ENCODE data around the gene KRTAP10-6.
"Not testable (repeated sequence)": the region's sequence is repeated elsewhere in the genome, so short reads cannot be mapped to it uniquely, and the experiment has no call there.

Gene KRTAP10-6

DNA sequence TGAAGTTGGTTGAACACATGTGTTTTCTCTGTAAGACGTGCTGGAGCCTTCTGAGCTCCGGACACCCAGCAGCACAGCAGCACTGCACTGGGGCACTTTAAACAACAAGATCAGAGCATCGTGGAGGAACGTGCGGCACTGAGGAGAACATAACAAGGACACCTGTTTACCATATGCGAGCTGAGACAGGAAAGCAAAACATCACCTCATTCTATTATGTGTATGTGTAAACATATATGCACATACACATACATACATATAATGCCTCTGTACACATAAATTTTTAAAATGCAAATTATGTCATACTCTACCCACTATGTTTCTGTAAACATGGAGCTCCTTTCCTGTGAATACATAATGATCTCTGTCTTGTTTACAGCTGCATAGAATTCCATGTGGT is 3.2 kb upstream of the KRTAP10-6 start:
- DNase-seq: no peak
- Histone ChIP-seq H3K27me3 (ENCODE audit: insufficient read depth, low read depth, severe bottlenecking) (no peaks in the 10 kb centered on the region), H3K27ac (no peak overlapping the region)

DNA sequence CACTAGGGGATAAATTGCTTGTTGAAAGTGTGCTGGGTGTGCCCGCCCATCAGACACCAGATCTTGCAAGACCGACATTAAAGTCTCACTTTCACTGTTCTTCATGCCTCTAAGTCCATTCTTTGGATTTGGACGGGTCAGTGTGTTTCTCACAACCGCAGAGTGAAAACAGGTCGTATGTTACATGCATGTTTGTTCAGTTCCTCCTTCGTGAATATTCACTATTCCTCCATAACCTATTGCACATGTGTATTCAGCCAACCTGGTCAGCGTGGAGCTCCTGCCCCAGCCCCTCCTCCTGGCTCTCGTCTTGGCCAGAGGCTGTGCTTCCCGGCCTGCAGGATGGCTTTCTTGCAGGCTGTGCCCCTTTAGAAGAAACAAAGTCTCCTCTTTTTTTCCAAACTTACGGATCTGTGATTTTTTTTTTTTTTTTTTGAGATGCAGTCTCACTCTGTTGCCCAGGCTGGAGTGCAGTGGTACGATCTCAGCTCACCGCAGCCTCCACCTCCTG is 2.2 kb upstream of the KRTAP10-6 start:
- no peak overlapping the region for H3K27ac ChIP-seq
- no peaks in the 10 kb centered on the region for H3K36me3 ChIP-seq
- TF ChIP-seq, protein P1, sequence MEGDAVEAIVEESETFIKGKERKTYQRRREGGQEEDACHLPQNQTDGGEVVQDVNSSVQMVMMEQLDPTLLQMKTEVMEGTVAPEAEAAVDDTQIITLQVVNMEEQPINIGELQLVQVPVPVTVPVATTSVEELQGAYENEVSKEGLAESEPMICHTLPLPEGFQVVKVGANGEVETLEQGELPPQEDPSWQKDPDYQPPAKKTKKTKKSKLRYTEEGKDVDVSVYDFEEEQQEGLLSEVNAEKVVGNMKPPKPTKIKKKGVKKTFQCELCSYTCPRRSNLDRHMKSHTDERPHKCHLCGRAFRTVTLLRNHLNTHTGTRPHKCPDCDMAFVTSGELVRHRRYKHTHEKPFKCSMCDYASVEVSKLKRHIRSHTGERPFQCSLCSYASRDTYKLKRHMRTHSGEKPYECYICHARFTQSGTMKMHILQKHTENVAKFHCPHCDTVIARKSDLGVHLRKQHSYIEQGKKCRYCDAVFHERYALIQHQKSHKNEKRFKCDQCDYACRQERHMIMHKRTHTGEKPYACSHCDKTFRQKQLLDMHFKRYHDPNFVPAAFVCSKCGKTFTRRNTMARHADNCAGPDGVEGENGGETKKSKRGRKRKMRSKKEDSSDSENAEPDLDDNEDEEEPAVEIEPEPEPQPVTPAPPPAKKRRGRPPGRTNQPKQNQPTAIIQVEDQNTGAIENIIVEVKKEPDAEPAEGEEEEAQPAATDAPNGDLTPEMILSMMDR (IDR thresholded peaks at IDR 0.05; ENCODE audit: low read depth, low read length): no peak
- peaks cover 4% of the 10 kb centered on the region for H3K9me3 ChIP-seq (ENCODE audit: severe bottlenecking)
- DNase-seq: no peak
- no peaks in the 10 kb centered on the region for H3K27me3 ChIP-seq (ENCODE audit: insufficient read depth, low read depth, severe bottlenecking)
- no peak overlapping the region for H3K4me3 ChIP-seq (ENCODE audit: low read depth, low read length)

More for the DNA sequence above, 3.2 kb upstream of the KRTAP10-6 start:
- Histone ChIP-seq H3K4me3 (ENCODE audit: low read depth, low read length) (no peak overlapping the region), H3K36me3 (no peaks in the 10 kb centered on the region), H3K9me3 (ENCODE audit: severe bottlenecking) (peaks cover 4% of the 10 kb centered on the region)
- TF ChIP-seq, protein P1 (IDR thresholded peaks at IDR 0.05; ENCODE audit: low read depth, low read length): no peak

DNA sequence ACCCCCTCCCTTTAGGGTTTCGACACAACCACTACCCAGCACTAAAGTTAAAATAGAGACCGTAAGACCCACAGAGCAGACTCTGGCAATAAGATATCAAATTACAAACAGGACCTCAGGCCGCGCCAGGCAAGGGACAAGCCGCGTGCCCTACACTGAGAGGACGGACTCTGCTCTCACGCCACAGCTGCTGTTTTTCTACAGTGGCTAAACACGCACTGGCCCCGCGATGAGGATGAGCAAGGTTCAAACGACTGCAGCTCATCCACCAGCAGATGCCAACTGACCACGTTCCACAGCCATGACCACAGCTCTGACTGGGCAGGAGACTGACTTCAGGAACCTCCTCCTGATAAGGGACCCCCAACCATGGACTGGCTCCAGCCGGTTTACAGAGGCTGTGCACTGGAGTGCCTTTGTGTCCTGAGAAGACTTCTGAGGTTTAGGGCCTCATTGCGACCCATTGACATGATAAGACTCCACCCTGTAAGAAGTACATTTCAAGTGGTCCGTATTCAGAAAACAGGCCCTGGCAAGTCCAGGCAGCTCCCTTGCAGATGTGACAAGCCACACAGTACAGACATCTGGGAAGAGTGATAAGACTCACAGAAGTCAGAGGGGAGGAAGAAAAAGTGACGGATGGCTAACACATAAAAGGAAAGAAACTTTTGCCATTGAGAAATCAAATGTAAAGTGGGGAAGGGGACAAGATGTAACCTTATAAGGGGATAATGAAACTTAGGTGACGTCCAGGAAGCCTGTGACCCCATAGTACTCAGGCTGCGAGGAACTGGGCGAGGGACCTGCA is 1.5 kb upstream of the KRTAP10-6 start:
- DNase-seq: no peak
- Histone ChIP-seq H3K9me3 (ENCODE audit: severe bottlenecking) (peaks cover 4% of the 10 kb centered on the region), H3K36me3 (no peaks in the 10 kb centered on the region), H3K27ac (no peak overlapping the region), H3K4me3 (ENCODE audit: low read depth, low read length) (no peak overlapping the region), H3K27me3 (ENCODE audit: insufficient read depth, low read depth, severe bottlenecking) (no peaks in the 10 kb centered on the region)
- TF ChIP-seq, protein P1 (IDR thresholded peaks at IDR 0.05; ENCODE audit: low read depth, low read length): no peak

DNA sequence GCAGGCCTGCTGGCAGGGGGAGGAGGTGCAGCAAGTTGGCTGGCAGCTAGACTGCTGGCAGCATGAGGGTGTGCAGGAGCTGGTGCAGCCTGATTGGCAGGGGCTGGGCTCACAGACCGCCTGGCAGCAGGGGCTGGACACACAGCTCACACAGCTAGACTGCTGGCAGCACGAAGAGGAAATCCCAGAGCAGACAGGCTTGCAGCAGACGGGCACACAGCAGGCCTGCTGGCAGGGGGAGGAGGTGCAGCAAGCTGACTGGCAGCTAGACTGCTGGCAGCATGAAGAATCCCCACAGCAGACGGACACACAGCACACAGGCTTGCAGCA is 539 bp downstream of the KRTAP10-6 start:
- H3K9me3 ChIP-seq (ENCODE audit: severe bottlenecking); H3K27ac ChIP-seq; H3K27me3 ChIP-seq (ENCODE audit: insufficient read depth, low read depth, severe bottlenecking); H3K36me3 ChIP-seq; DNase-seq; H3K4me3 ChIP-seq (ENCODE audit: low read depth, low read length): not testable (repeated sequence)

DNA sequence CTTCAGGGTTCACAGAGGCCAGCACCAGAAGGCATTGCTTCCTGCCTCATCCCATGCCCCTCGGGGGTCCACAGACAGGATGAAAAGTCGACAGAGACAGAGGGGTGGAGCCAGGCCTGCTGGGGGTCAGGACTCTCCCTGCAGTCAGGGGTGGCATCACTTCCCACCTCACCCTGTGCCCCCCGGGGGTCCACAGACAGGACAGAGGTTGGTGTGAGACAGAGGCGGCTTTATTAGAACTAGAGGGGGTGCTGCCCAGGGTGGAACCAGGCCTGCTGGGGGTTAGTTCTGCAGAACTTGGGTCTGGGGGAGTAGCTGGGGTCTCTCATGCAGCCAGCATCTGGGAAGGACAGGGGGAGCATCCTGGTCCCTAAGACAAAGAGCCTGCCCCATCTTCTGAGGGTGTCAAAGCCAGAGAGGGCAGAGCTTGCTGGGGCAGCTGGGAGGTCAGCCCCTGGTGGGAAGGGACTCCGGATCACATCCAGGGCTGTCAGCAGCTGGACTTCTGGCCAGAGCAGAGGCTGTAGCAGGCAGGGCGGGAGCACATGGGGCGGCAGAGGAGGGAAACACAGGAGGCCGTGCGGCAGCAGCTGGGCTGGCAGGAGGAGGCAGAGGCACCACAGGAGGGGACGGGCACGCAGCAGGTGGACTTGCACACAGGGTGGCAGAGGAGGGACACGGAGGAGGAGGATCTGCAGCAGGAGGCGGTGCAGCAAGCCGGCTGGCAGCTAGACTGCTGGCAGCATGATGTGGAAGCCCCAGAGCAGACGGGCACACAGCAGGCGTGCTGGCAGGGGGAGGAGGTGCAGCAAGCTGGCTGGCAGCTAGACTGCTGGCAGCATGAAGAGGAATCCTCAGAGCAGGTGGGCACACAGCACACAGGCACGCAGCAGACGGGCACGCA is 1.2 kb downstream of the KRTAP10-6 start:
- H3K4me3 ChIP-seq (ENCODE audit: low read depth, low read length); H3K36me3 ChIP-seq; H3K9me3 ChIP-seq (ENCODE audit: severe bottlenecking); H3K27ac ChIP-seq; DNase-seq; H3K27me3 ChIP-seq (ENCODE audit: insufficient read depth, low read depth, severe bottlenecking): not testable (repeated sequence)

DNA sequence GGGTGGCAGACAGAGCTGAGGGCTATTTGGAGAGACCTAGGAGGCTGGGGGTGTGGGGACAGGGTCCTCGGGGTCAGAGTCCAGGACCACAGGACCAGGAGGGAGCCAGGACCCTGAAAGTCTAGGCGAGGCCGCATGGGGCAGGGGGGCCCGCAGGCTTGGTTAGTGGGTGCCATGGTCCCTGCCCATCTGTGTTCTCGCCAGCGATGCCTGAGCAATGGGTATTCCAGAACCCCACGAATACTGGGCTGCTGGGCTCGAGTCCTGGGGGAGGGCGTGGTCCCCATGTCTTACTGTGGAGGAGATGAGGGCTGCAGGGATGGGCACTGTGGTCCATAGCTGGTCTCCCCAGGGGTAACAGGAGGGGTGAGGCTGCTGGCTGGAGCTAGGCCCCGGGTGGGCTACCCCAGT is 2.0 kb downstream of the KRTAP10-6 start:
- Histone ChIP-seq H3K27me3 (ENCODE audit: insufficient read depth, low read depth, severe bottlenecking) (no peaks in the 10 kb centered on the region), H3K36me3 (no peaks in the 10 kb centered on the region), H3K9me3 (ENCODE audit: severe bottlenecking) (no peaks in the 10 kb centered on the region), H3K4me3 (ENCODE audit: low read depth, low read length) (no peak overlapping the region), H3K27ac (no peak overlapping the region)
- TF ChIP-seq, protein P1 (IDR thresholded peaks at IDR 0.05; ENCODE audit: low read depth, low read length): no peak
- no peak for DNase-seq

All from WERI-Rb-1 (cell line).